GM18507 (cell line): ENCODE data around the gene GBA2.

Experiments used
- DNase-seq: peaks from one replicate; pipeline ENCODE4 v3.0.0; 2011; ENCODE audit warnings: low read depth; ENCODE audit not compliant: insufficient read length; ENCODE audit errors: extremely low spot score
- FAIRE-seq: peaks from 2 replicates; lab custom pipeline; 2011; peaks lifted over from hg19 to GRCh38; lab: Jason Lieb, UNC

Gene GBA2

DNA sequence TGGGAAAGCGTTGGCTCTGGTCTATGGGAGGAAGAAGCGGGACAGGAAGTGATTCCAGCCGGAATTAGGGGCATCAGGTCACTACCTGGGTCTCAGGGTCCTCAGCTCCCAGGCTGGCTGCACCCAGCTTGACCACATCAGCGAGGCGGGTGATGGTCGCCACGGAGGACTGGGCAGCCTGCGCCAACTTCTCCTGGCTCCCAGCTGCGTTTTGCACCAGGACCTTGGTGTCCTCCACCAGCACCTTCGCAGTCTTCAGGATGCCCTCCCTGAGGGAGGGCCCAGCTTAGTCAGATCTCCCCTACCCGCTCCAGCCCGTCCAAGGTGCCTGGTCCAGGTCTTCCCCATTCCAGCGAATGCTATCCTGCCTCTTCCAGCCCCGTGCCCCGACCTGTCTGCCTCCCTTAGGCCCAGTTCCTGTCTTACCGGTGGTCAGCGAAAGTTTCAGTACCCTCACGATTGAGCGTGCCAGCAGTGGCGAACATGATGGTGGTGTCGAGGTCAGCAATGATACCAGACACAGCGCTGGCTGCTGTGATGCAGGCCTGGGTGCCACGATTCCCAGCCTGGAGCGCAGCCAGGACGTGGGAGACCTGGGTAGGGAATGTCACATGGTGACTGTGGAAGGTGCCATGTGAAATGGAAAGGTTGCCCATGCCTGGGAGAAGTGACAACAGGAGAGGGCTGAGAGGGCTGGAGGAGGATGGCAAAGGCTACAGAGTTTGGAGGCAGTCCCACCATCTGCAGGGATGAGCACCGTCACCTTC lies 44.9 kb downstream of the GBA2 start:
- FAIRE-seq (no peak), DNase-seq (no peak)

- DNase-seq (no peak), FAIRE-seq (no peak)
These were observed 46.3 kb downstream of the GBA2 start for GRCh38 chr9:35702696-35703095.

DNA sequence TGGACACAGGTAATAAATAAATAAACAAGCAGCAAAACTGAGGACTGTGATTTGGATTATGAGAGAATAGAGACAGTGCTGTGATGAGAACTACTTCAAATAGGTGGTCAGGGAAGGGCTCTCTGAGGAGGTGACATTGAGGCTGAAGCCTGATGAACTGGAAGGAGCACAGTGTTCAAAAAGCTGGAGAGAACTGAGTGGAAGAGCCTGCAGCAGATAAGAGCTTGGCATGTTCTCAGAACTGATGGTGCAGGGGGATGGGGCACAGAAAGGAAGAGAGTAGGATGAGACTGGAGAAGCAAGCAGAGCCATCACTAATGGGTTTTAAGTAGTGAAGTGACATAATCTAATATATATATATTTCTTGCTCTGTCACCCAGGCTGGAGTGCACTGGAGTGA lies 48.1 kb downstream of the GBA2 start:
- no peak for DNase-seq
- FAIRE-seq, result no peak

GRCh38 chr9:35700031-35700430 lies 49.0 kb downstream of the GBA2 start:
- DNase-seq, result no peak
- no peak for FAIRE-seq

DNA sequence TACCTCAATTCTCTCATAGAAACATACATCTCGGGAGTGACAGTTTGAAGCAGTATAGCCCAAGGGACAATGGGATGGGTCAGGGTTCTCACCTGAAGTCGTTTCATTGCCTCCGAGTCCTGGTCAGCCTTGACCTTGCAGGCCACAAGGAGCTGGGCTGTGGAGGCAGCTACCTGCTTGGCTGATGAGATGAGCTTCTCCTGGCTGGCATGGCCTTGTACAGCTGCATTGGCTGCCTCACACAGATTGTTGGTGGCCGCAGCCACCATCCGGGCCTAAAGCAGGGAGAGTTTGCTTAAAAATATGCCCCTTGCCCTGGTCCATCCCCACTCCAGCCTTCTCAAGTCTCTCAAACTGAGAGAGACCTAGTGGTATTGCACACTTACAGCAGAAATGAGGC lies 50.8 kb downstream of the GBA2 start:
- DNase-seq, result no peak
- no peak for FAIRE-seq

DNA sequence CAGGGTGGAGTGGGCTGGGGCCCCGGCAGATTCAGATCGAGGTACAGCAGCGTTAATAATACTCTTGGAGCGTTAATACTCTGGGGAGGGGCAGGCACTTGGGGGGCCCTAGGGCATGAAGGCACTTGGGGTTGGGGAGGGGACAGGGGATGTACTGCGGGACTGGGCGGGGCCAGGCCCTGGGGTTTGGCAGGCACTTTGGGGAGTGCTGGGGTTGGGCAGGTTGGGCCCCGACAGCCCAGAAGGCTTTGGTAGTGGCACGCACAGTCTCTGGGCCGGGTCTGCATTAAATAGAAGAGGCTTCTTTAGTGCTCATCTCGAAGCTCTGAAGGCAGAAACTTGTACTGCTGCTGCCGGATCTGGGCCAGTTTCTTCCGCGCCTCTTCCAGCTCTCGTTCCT lies 51.5 kb downstream of the GBA2 start:
- DNase-seq (no peak), FAIRE-seq (no peak)

GRCh38 chr9:35696520-35697215 lies 52.4 kb downstream of the GBA2 start:
- FAIRE-seq, result peak; percentile 84
- peak; percentile 60 for DNase-seq

GRCh38 chr9:35695943-35696401 lies 53.1 kb downstream of the GBA2 start:
- DNase-seq (no peak), FAIRE-seq (no peak)

- DNase-seq (no peak), FAIRE-seq (no peak)
These were observed 57.2 kb downstream of the GBA2 start for GRCh38 chr9:35691757-35692301.

GRCh38 chr9:35691334-35691650 lies 57.7 kb downstream of the GBA2 start:
- FAIRE-seq (no peak), DNase-seq (no peak)

DNA sequence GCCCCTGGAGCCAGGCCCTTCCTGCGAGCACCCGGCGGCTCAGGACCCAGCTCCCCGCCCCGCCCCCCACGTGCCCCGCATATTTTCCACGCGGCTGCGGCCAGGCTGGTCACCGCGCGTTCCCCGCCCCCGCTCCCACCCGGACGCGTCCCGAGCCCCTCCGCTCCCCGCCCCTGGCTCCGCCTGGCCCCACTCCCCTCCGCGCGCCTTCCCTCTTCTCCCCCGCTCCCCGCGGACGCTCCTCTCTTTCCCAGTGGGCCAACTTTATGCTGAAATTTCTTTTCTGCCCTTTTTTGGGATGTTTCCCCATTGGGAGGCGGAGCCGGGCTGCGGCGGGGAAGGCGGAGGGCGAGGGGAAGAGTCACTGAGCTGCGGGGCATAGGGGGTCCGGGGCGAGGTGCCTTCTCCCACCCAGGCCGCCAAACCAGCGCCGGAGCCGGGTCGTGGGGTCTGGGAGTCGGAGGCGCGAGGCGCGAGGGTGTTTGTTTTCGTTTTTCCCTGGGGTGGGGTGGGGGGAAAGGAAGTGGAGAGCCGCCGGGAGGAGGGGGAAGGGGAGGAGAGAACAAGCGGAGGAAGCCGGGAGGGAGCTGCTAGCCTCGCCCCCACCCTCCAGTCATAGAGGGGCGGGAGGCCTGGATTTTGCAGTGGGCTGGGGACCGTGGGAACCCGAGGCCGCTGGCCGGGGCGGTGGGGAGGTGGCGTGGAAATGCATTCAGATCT lies 58.3 kb downstream of the GBA2 start:
- FAIRE-seq (no peak), DNase-seq (no peak)

GRCh38 chr9:35690294-35690613 lies 58.8 kb downstream of the GBA2 start:
- no peak for FAIRE-seq
- DNase-seq, result peak; percentile 29

DNA sequence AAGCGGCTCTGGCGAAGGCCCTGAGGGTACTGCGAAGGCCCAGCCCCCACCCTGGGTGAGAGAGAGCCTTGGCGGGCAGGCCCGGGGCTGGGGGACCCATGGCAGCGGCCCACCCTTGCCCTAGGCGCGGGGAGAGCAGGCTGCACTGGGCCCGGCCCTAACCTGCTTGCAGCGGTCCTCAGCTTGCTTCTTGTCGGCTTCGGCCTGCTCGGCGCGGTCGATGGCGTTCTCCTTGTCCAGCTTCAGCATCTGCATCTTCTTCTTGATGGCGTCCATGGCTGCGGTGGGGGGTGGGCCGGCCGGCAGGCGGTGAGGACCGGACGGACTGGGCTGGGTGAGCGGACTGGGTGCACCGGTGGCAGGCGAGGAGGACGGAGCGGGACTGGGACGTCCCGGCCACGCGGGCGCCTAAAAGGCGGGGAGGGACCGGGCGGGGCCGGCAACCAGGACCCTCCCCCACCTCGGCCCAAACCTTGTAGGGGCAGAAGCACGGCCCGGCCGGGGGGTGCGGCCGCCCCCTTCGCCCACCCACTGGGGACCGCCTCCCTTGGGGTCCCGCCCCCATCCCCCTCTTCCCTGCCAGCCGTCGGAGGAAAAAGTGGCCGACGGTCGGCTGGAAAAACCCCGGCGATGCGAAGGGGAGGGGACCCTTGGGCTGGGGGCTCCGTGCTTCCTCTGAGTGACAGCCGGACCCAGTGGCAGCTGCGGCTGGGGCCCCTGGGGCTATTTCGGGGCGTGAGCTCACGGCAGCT lies 59.3 kb downstream of the GBA2 start, which contains the start of gene TPM2:
Gene TPM2 (minus strand): TSS at position 384 of the 752 bp plus-strand sequence. CDS start 108 bp downstream, at position 276.
- DNase-seq, result no peak
- no peak for FAIRE-seq

DNA sequence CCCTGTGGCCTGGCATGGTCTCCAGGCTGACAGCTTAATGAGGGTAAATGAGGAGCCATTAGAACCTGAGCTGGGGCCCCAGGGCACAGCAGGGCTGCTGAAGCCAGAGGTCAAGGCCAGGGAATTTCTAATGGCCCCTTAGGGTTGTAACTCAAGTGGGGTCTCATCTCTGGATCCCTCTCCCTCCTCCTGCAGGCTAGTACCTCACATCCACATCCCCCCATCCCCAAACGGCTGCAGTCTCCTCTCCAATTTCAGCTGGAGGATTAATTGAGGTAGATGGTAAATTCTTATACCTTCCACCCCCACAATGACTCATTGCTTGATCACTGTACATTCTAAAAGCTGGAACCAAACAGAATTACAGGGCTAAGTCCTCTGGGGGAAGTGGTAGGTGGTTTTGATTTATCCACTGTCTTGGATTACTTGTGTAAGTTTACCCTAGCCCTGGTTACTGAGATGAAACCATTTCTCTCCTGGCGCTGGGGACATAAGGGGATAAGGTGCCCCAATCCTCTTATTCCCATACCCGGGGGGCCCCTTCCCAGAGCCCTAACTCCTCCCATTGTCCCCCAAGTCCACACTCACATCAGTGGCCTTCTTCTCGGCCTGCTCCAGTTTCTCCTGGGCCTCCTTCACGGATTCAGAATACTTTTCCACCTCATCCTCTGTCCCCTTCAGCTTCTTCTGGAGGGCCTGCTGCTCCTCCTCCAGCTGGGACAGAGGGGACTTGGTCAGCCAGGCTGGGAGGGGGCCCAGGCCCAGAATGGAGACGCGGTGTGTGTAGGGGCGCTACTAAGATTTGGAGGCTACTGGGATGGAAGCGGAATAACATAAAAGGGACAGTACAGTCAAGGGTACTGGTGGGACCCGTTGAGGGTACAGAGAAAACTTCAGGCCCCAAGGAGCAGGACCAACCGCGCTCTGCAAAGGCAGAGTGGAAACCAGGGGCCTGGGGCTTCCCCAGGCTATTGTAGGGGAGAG lies 60.2 kb downstream of the GBA2 start:
- no peak for FAIRE-seq
- no peak for DNase-seq

- DNase-seq (no peak), FAIRE-seq (no peak)
These were observed 61.0 kb downstream of the GBA2 start for GRCh38 chr9:35687972-35688557.

GRCh38 chr9:35687306-35687705 lies 61.7 kb downstream of the GBA2 start:
- no peak for FAIRE-seq
- no peak for DNase-seq
